Keratinocyte (primary cell): ENCODE results near the gene RBMY1J.
"Not testable (repeated sequence)": the region's sequence is repeated elsewhere in the genome, so short reads cannot be mapped to it uniquely, and the experiment has no call there.

Experiments used
- EZH2 ChIP-seq: IDR thresholded peaks from one replicate; pipeline ENCODE4 v1.6.1; 2012; ENCODE audit warnings: inconsistent platforms, mild to moderate bottlenecking, low read length, moderate library complexity
- TF ChIP-seq, protein P1 (sequence below), 3 experiments: IDR thresholded peaks in 1 of 3; conservative IDR thresholded peaks in 1 of 3; optimal IDR thresholded peaks in 1 of 3; 2 replicates in 2 of 3; 3 replicates in 1 of 3; pipeline versions ENCODE3 to v1.5.1; 2011; ENCODE audit warnings: low read length in 3 of 3, mild to moderate bottlenecking in 3 of 3, moderate library complexity in 2 of 3, control low read depth in 1 of 3, inconsistent platforms in 1 of 3; ENCODE audit not compliant: insufficient read depth in 2 of 3; ENCODE audit errors: extremely low read depth in 1 of 3

DNA sequence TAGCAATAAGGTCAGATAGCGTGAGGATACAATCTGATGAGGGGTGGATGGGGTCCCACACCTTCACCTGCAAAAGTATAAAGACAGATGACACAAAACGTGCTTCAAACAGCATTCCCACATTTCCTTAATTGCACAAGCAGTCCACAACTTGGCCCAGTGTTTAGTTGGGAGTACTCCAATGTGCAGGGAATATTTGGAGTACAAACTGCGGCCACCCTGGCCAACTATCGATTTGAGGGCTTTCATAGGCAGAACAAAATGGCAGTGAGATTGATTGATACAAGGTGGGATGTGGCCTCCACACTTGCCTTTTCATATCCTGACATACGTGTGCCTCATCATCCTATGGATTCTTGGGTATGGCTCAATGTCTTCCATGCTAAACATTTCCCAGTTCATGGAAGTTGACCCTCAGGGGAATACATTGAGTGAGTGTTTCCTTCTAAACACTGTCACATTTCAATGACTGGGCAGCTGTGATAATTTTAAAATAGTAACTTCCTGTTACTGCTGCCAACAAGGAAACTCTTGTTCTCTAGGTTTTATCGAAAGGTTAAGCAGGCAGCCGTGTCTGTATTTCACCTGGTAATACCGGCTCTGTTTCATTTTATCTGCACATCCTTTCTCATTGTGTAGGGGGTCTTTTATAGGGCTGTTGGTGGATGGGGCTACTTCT is 41.6 kb downstream of the RBMY1J start:
- TF ChIP-seq, protein P1, sequence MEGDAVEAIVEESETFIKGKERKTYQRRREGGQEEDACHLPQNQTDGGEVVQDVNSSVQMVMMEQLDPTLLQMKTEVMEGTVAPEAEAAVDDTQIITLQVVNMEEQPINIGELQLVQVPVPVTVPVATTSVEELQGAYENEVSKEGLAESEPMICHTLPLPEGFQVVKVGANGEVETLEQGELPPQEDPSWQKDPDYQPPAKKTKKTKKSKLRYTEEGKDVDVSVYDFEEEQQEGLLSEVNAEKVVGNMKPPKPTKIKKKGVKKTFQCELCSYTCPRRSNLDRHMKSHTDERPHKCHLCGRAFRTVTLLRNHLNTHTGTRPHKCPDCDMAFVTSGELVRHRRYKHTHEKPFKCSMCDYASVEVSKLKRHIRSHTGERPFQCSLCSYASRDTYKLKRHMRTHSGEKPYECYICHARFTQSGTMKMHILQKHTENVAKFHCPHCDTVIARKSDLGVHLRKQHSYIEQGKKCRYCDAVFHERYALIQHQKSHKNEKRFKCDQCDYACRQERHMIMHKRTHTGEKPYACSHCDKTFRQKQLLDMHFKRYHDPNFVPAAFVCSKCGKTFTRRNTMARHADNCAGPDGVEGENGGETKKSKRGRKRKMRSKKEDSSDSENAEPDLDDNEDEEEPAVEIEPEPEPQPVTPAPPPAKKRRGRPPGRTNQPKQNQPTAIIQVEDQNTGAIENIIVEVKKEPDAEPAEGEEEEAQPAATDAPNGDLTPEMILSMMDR (optimal IDR thresholded peaks at IDR 0.05 in 1 of 3, IDR thresholded peaks at IDR 0.05 in 1 of 3, conservative IDR thresholded peaks at IDR 0.05 in 1 of 3; ENCODE audit: extremely low read depth in 1 of 3, insufficient read depth in 2 of 3, low read length in 3 of 3): not testable (repeated sequence)
- not testable (repeated sequence) for TF ChIP-seq EZH2
